GM23338 (cell line): Measurements from ENCODE around the gene WDR31. TPM values are rescaled to one million over a fixed set of nuclear protein-coding genes. Genes with fewer than 3 reads are reported as not detected.

Source experiments
- ATAC-seq: fragments of 200-7000 bp; cut with Tn5 transposase; 3 replicates; pipeline ENCODE4 v1.9.1; 2020
- DNase-seq: peaks from one replicate; pipeline ENCODE4 v3.0.0-alpha.2; 2015; ENCODE audit warnings: low spot score
- H2AFZ ChIP-seq: fragments of 200-600 bp; sonication (generic); 2 replicates; pipeline ENCODE4 v1.8.0; 2016; ENCODE audit warnings: antibody characterized with exemption, mild to moderate bottlenecking, moderate library complexity
- H3F3A ChIP-seq: fragments of 200-600 bp; sonication (generic); replicated peaks from 2 replicates; pipeline ENCODE4 v1.8.0; 2017; ENCODE audit warnings: antibody characterized with exemption, mixed run types, low read depth
- H3K27ac ChIP-seq: fragments of 200-600 bp; sonication (generic); 2 replicates; pipeline ENCODE4 v1.6.1; 2016; ENCODE audit warnings: low read depth
- H3K27me3 ChIP-seq: fragments of 200-600 bp; sonication (generic); 2 replicates; pipeline ENCODE4 v1.8.0; 2016; ENCODE audit warnings: mild to moderate bottlenecking, mixed run types, moderate library complexity; ENCODE audit not compliant: insufficient read depth
- H3K36me3 ChIP-seq: fragments of 200-600 bp; sonication (generic); 2 replicates; pipeline ENCODE4 v1.8.0; 2016; ENCODE audit warnings: mild to moderate bottlenecking; ENCODE audit not compliant: insufficient read depth
- H3K4me1 ChIP-seq: fragments of 200-600 bp; sonication (generic); 2 replicates; pipeline ENCODE4 v1.8.0; 2016; ENCODE audit warnings: mild to moderate bottlenecking, moderate library complexity; ENCODE audit not compliant: insufficient read depth
- H3K4me2 ChIP-seq: fragments of 200-600 bp; sonication (generic); 2 replicates; pipeline ENCODE4 v1.7.1; 2017; ENCODE audit warnings: mixed run types
- H3K4me3 ChIP-seq: fragments of 200-600 bp; sonication (generic); 2 replicates; pipeline ENCODE4 v1.6.1; 2016; ENCODE audit warnings: mixed run types
- H3K79me2 ChIP-seq: fragments of 200-600 bp; sonication (generic); replicated peaks from 2 replicates; pipeline ENCODE4 v1.8.0; 2017; ENCODE audit warnings: mild to moderate bottlenecking; ENCODE audit not compliant: insufficient read depth
- H3K9me2 ChIP-seq: fragments of 200-600 bp; sonication (generic); 2 replicates; pipeline ENCODE4 v1.8.0; 2017; ENCODE audit not compliant: insufficient read depth
- H4K20me1 ChIP-seq: fragments of 200-600 bp; sonication (generic); replicated peaks from 2 replicates; pipeline ENCODE4 v1.8.0; 2017; ENCODE audit warnings: mild to moderate bottlenecking; ENCODE audit not compliant: insufficient read depth
- H3K27ac Mint-ChIP-seq: 2 replicates; pipeline ENCODE4 v1.8.0; 2020; ENCODE audit warnings: inconsistent platforms, mild to moderate bottlenecking, moderate library complexity, mixed read lengths
- H3K27me3 Mint-ChIP-seq: 3 replicates; pipeline ENCODE4 v1.8.0; 2022; ENCODE audit warnings: low read depth, mild to moderate bottlenecking, moderate library complexity, mixed read lengths, inconsistent platforms; ENCODE audit not compliant: insufficient read depth, poor library complexity
- H3K36me3 Mint-ChIP-seq: 3 replicates; pipeline ENCODE4 v1.8.0; 2021; ENCODE audit warnings: low read depth, mild to moderate bottlenecking, inconsistent platforms, moderate library complexity, mixed read lengths
- H3K4me1 Mint-ChIP-seq: 3 replicates; pipeline ENCODE4 v1.8.0; 2020; ENCODE audit warnings: mild to moderate bottlenecking, inconsistent platforms, mixed read lengths
- H3K4me3 Mint-ChIP-seq: 3 replicates; pipeline ENCODE4 v1.8.0; 2021; ENCODE audit warnings: moderate library complexity, mild to moderate bottlenecking, inconsistent platforms, mixed read lengths
- H3K9me3 Mint-ChIP-seq: 3 replicates; pipeline ENCODE4 v1.8.0; 2020; ENCODE audit warnings: moderate library complexity, mild to moderate bottlenecking, inconsistent platforms, mixed read lengths
- CREB1 ChIP-seq: fragments of 250-450 bp; sonication (Bioruptor Pico); IDR thresholded peaks from 2 replicates; pipeline ENCODE4 v1.5.0; 2020; ENCODE audit warnings: low read depth, mild to moderate bottlenecking, moderate library complexity
- EZH2 ChIP-seq: fragments of 200-600 bp; sonication (generic); IDR thresholded peaks from one replicate; pipeline ENCODE4 v1.8.0; 2017; ENCODE audit warnings: antibody characterized with exemption, mild to moderate bottlenecking, low read depth; ENCODE audit not compliant: unreplicated experiment
- EZH2phosphoT487 ChIP-seq: fragments of 200-600 bp; sonication (generic); IDR thresholded peaks from one replicate; pipeline ENCODE4 v1.8.1; 2018; ENCODE audit warnings: antibody characterized with exemption; ENCODE audit not compliant: unreplicated experiment
- JUNB ChIP-seq: IDR thresholded peaks from one replicate; pipeline ENCODE4 v1.6.1; 2016; ENCODE audit warnings: antibody characterized with exemption; ENCODE audit not compliant: unreplicated experiment
- NANOG ChIP-seq: IDR thresholded peaks from 2 replicates; pipeline ENCODE4 v1.6.1; 2016; ENCODE audit warnings: antibody characterized with exemption, borderline replicate concordance
- POLR2AphosphoS5 ChIP-seq: IDR thresholded peaks from 2 replicates; pipeline ENCODE4 v1.6.1; 2016; ENCODE audit warnings: antibody characterized with exemption, low read depth
- STAT1 ChIP-seq: IDR thresholded peaks from one replicate; pipeline ENCODE4 v1.6.1; 2016; ENCODE audit warnings: antibody characterized with exemption; ENCODE audit not compliant: unreplicated experiment
- ZNF114 ChIP-seq: fragments of 250-450 bp; sonication (Bioruptor Pico); IDR thresholded peaks from 2 replicates; pipeline ENCODE4 v1.5.0; 2020; ENCODE audit warnings: mild to moderate bottlenecking, moderate library complexity
- ZNF331 ChIP-seq: fragments of 250-450 bp; sonication (Bioruptor Pico); IDR thresholded peaks from 2 replicates; pipeline ENCODE4 v1.5.0; 2020; ENCODE audit warnings: low read depth, mild to moderate bottlenecking, moderate library complexity
- polyA plus RNA-seq: library from polyadenylated mRNA; unstranded; fragments of >200 nt; fragmentation: Nextera tagmentation; extraction: Ambion mirVana; gene quantifications from 2 replicates; pipeline ENCODE4 v1.2.1, GENCODE V29; 2016
- total RNA-seq: library from RNA; depleted of rRNA; stranded (reverse); fragments of >200 nt; shearing (Covaris generic); gene quantifications from 2 replicates; pipeline ENCODE4 v1.2.3, GENCODE V29; 2014
- TF ChIP-seq, protein P1 (sequence below), 2 experiments: fragments of 200-600 bp in 1 of 2; sonication (generic) in 1 of 2; conservative IDR thresholded peaks; 2 replicates each; pipeline versions ENCODE4 v1.5.1 to v1.6.1; 2016 to 2017; ENCODE audit warnings: antibody characterized with exemption in 2 of 2, low read depth in 2 of 2, mild to moderate bottlenecking in 2 of 2, moderate library complexity in 1 of 2
- TF ChIP-seq, protein P2 (sequence below): IDR thresholded peaks from 2 replicates; pipeline ENCODE4 v1.6.1; 2016; ENCODE audit warnings: antibody characterized with exemption
- TF ChIP-seq, protein P3 (sequence below): fragments of 250-450 bp; sonication (Bioruptor Pico); IDR thresholded peaks from 2 replicates; pipeline ENCODE4 v1.5.0; 2020; ENCODE audit warnings: mild to moderate bottlenecking, moderate library complexity
- TF ChIP-seq, protein P4 (sequence below): IDR thresholded peaks from one replicate; pipeline ENCODE4 v1.6.1; 2018; ENCODE audit warnings: antibody characterized with exemption; ENCODE audit not compliant: unreplicated experiment

The WDR31 gene
- total and polyA plus RNA-seq, 2 experiments from 2014 or later: 0.13 to 0.63 TPM

DNA sequence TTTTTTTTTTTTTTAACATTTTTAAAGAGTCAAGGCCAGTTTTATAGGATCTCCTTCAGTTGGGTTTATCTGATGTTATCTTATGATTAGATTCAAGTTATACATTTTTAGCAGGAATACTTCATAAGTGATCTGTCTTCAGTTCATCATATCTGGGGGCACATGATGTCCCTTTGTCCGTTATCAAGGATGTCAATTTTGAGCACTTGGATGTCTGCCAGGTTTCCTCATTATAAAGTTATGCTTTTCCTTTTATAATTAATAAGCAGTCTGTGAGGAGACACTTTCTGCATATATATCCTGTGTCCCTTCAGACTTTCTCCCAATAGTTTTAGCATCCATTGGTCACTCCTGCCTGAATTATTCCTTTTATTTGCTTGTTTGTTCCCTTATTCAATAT is 24.9 kb upstream of the WDR31 start (continued):
- TF ChIP-seq POLR2AphosphoS5: no peak
- no peak for TF ChIP-seq NANOG
- TF ChIP-seq EZH2phosphoT487: no peak

DNA sequence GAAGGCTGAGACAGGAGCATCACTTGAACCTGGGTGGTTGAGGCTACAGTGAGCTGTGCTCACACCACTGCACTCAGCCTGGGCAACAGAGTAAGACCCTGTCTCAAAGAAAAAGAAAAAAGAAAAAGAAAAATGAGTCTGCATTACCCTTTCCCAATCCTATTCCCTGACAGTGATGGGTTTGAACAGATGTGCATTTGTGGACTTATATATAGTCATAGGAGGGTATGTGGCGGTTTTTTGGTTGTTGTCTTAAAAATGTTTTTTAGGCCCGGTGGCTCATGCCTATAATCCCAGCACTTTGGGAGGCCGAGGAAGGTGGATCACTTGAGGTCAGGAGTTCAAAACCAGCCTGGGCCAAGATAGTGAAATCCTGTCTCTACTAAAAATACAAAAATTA is 23.3 kb upstream of the WDR31 start:
- no peaks in the 10 kb centered on the region for H3K36me3 ChIP-seq
- H4K20me1 ChIP-seq: no peaks in the 10 kb centered on the region
- Mint-ChIP-seq H3K9me3 (no peaks in the 10 kb centered on the region), H3K36me3 (no peaks in the 10 kb centered on the region), H3K27me3 (no peaks in the 10 kb centered on the region), H3K4me1 (no peaks in the 10 kb centered on the region), H3K27ac (no peak overlapping the region), H3K4me3 (no peak overlapping the region)
- no peaks in the 10 kb centered on the region for H3K79me2 ChIP-seq
- no peak overlapping the region for H3K4me2 ChIP-seq
- no peaks in the 10 kb centered on the region for H3K4me1 ChIP-seq
- H3K4me3 ChIP-seq: no peak overlapping the region
- H3F3A ChIP-seq: no peaks in the 10 kb centered on the region
- TF ChIP-seq, protein P1, sequence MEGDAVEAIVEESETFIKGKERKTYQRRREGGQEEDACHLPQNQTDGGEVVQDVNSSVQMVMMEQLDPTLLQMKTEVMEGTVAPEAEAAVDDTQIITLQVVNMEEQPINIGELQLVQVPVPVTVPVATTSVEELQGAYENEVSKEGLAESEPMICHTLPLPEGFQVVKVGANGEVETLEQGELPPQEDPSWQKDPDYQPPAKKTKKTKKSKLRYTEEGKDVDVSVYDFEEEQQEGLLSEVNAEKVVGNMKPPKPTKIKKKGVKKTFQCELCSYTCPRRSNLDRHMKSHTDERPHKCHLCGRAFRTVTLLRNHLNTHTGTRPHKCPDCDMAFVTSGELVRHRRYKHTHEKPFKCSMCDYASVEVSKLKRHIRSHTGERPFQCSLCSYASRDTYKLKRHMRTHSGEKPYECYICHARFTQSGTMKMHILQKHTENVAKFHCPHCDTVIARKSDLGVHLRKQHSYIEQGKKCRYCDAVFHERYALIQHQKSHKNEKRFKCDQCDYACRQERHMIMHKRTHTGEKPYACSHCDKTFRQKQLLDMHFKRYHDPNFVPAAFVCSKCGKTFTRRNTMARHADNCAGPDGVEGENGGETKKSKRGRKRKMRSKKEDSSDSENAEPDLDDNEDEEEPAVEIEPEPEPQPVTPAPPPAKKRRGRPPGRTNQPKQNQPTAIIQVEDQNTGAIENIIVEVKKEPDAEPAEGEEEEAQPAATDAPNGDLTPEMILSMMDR (conservative IDR thresholded peaks at IDR 0.05; ENCODE audit: low read depth in 2 of 2): no peak
- TF ChIP-seq CREB1 (no peak), ZNF114 (CRISPR knock-in tag) (no peak), EZH2phosphoT487 (no peak), JUNB (no peak), NANOG (no peak), EZH2 (no peak), ZNF331 (CRISPR knock-in tag) (no peak), POLR2AphosphoS5 (no peak), STAT1 (no peak)
- TF ChIP-seq, protein P2, sequence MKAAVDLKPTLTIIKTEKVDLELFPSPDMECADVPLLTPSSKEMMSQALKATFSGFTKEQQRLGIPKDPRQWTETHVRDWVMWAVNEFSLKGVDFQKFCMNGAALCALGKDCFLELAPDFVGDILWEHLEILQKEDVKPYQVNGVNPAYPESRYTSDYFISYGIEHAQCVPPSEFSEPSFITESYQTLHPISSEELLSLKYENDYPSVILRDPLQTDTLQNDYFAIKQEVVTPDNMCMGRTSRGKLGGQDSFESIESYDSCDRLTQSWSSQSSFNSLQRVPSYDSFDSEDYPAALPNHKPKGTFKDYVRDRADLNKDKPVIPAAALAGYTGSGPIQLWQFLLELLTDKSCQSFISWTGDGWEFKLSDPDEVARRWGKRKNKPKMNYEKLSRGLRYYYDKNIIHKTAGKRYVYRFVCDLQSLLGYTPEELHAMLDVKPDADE: no peak
- TF ChIP-seq, protein P3, sequence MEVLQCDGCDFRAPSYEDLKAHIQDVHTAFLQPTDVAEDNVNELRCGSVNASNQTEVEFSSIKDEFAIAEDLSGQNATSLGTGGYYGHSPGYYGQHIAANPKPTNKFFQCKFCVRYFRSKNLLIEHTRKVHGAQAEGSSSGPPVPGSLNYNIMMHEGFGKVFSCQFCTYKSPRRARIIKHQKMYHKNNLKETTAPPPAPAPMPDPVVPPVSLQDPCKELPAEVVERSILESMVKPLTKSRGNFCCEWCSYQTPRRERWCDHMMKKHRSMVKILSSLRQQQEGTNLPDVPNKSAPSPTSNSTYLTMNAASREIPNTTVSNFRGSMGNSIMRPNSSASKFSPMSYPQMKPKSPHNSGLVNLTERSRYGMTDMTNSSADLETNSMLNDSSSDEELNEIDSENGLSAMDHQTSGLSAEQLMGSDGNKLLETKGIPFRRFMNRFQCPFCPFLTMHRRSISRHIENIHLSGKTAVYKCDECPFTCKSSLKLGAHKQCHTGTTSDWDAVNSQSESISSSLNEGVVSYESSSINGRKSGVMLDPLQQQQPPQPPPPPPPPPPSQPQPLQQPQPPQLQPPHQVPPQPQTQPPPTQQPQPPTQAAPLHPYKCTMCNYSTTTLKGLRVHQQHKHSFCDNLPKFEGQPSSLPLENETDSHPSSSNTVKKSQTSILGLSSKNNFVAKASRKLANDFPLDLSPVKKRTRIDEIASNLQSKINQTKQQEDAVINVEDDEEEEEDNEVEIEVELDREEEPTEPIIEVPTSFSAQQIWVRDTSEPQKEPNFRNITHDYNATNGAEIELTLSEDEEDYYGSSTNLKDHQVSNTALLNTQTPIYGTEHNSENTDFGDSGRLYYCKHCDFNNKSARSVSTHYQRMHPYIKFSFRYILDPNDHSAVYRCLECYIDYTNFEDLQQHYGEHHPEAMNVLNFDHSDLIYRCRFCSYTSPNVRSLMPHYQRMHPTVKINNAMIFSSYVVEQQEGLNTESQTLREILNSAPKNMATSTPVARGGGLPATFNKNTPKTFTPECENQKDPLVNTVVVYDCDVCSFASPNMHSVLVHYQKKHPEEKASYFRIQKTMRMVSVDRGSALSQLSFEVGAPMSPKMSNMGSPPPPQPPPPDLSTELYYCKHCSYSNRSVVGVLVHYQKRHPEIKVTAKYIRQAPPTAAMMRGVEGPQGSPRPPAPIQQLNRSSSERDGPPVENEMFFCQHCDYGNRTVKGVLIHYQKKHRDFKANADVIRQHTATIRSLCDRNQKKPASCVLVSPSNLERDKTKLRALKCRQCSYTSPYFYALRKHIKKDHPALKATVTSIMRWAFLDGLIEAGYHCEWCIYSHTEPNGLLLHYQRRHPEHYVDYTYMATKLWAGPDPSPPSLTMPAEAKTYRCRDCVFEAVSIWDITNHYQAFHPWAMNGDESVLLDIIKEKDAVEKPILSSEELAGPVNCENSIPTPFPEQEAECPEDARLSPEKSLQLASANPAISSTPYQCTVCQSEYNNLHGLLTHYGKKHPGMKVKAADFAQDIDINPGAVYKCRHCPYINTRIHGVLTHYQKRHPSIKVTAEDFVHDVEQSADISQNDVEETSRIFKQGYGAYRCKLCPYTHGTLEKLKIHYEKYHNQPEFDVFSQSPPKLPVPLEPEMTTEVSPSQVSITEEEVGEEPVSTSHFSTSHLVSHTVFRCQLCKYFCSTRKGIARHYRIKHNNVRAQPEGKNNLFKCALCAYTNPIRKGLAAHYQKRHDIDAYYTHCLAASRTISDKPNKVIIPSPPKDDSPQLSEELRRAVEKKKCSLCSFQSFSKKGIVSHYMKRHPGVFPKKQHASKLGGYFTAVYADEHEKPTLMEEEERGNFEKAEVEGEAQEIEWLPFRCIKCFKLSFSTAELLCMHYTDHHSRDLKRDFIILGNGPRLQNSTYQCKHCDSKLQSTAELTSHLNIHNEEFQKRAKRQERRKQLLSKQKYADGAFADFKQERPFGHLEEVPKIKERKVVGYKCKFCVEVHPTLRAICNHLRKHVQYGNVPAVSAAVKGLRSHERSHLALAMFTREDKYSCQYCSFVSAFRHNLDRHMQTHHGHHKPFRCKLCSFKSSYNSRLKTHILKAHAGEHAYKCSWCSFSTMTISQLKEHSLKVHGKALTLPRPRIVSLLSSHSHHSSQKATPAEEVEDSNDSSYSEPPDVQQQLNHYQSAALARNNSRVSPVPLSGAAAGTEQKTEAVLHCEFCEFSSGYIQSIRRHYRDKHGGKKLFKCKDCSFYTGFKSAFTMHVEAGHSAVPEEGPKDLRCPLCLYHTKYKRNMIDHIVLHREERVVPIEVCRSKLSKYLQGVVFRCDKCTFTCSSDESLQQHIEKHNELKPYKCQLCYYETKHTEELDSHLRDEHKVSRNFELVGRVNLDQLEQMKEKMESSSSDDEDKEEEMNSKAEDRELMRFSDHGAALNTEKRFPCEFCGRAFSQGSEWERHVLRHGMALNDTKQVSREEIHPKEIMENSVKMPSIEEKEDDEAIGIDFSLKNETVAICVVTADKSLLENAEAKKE (CRISPR knock-in tag): no peak
- TF ChIP-seq, protein P4, sequence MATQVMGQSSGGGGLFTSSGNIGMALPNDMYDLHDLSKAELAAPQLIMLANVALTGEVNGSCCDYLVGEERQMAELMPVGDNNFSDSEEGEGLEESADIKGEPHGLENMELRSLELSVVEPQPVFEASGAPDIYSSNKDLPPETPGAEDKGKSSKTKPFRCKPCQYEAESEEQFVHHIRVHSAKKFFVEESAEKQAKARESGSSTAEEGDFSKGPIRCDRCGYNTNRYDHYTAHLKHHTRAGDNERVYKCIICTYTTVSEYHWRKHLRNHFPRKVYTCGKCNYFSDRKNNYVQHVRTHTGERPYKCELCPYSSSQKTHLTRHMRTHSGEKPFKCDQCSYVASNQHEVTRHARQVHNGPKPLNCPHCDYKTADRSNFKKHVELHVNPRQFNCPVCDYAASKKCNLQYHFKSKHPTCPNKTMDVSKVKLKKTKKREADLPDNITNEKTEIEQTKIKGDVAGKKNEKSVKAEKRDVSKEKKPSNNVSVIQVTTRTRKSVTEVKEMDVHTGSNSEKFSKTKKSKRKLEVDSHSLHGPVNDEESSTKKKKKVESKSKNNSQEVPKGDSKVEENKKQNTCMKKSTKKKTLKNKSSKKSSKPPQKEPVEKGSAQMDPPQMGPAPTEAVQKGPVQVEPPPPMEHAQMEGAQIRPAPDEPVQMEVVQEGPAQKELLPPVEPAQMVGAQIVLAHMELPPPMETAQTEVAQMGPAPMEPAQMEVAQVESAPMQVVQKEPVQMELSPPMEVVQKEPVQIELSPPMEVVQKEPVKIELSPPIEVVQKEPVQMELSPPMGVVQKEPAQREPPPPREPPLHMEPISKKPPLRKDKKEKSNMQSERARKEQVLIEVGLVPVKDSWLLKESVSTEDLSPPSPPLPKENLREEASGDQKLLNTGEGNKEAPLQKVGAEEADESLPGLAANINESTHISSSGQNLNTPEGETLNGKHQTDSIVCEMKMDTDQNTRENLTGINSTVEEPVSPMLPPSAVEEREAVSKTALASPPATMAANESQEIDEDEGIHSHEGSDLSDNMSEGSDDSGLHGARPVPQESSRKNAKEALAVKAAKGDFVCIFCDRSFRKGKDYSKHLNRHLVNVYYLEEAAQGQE: no peak
- H3K27me3 ChIP-seq: no peaks in the 10 kb centered on the region
- DNase-seq (no peak), ATAC-seq (no peak)
- H2AFZ ChIP-seq: no peak overlapping the region
- no peak overlapping the region for H3K27ac ChIP-seq
- H3K9me2 ChIP-seq: no peaks in the 10 kb centered on the region
